ENCODE results near the gene ZBTB5.

- no peak for TF ChIP-seq CTCF (IDR thresholded peaks at IDR 0.05 in 4 of 5, conservative IDR thresholded peaks at IDR 0.05 in 1 of 5)
- TF ChIP-seq POLR2A (IDR thresholded peaks at IDR 0.05) = no peak
Measured at GRCh38 chr9:37437010-37437409, 28.2 kb downstream of the ZBTB5 start.

Data from gastrocnemius medialis (tissue), 4 donors.